NOMO-1 treated with dmso at 0.1 percent for 144 hours (cell line): ENCODE results near the gene SERHL2.
A peak's percentile ranks its signal among the peaks of the same experiment; 100 is the strongest.
"Not testable (repeated sequence)": the region's sequence is repeated elsewhere in the genome, so short reads cannot be mapped to it uniquely, and the experiment has no call there.

ENCODE experiments used
- DNase-seq: peaks from one replicate; lab custom pipeline; 2025; ENCODE audit not compliant: unreplicated experiment; lab: John Stamatoyannopoulos, UW

Gene SERHL2

GRCh38 chr22:42535082-42535731 lies 18.5 kb upstream of the SERHL2 start:
- not testable (repeated sequence) for DNase-seq

DNA sequence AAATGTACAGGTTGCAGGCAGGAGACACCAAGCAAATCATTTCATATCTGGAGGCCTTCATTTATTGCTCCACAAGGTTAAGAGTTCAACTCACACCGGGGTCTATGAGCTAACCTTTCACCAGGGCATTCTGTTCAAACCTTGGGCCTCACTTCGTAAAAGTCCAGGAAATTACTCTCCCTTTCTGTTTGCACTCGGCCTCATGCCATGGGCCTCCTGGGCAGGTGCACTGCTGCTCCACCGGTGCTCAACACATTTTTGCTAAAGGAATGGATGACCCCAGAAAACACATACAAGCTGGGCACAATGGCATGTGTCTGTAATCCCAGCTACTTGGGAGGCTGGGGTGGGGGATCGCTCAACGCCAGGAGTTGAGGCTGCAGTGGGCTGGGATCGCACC lies 17.6 kb upstream of the SERHL2 start:
- DNase-seq = no peak

DNA sequence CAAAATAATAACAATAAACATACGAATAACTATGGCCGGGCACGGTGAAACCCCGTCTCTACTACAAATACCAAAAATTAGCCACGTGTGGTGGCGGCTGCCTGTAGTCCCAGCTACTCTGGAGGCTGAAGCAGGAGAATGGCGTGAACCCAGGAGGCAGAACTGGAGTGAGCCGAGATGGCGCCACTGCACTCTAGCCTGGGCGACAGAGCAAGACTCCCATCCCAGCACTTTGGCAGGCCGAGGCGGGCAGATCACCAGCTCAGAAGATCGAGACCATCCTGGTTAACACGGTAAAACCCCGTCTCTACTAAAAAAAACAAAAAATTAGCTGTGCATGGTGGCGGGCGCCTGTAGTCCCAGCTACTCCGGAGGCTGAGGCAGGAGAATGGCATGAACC lies 17.1 kb upstream of the SERHL2 start:
- DNase-seq = not testable (repeated sequence)

DNA sequence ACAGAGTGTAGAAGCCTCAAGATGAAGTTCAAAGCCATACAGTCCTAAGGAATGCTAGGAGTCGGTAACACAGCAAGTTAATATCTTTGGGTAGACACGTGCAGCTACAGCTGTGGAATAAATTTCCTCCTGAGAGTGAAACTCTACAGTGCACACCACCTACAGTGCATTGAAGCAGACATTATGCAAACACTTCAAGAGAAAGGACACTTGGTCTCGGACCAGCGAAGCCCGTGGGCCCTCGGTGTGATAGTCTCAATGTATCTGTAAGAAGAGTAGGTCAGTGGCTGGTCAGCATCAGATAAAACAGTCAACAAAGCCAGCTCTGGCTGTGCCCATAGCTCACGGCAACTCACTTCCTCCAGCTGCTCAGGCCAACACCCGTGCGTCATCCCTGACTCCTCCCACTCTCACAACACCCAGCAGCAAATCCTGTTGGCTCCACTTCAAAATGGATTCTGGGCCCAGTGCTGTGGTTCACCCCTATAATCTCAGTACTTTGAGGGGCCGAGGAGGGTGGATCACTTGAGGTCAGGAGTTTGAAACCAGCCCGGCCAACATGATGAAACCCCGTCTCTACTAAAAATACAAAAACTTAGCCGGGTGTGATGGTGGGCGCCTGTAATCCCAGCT lies 16.4 kb upstream of the SERHL2 start:
- not testable (repeated sequence) for DNase-seq

- DNase-seq = not testable (repeated sequence)
Observed at GRCh38 chr22:42539236-42539771, 14.5 kb upstream of the SERHL2 start.

- DNase-seq = no peak
Observed at GRCh38 chr22:42544686-42545085, 9.1 kb upstream of the SERHL2 start.

GRCh38 chr22:42547562-42547961 lies 6.2 kb upstream of the SERHL2 start:
- no peak for DNase-seq

GRCh38 chr22:42548126-42548525 lies 5.6 kb upstream of the SERHL2 start:
- not testable (repeated sequence) for DNase-seq

- DNase-seq = no peak
Observed at GRCh38 chr22:42548597-42549330, 5.0 kb upstream of the SERHL2 start.

DNA sequence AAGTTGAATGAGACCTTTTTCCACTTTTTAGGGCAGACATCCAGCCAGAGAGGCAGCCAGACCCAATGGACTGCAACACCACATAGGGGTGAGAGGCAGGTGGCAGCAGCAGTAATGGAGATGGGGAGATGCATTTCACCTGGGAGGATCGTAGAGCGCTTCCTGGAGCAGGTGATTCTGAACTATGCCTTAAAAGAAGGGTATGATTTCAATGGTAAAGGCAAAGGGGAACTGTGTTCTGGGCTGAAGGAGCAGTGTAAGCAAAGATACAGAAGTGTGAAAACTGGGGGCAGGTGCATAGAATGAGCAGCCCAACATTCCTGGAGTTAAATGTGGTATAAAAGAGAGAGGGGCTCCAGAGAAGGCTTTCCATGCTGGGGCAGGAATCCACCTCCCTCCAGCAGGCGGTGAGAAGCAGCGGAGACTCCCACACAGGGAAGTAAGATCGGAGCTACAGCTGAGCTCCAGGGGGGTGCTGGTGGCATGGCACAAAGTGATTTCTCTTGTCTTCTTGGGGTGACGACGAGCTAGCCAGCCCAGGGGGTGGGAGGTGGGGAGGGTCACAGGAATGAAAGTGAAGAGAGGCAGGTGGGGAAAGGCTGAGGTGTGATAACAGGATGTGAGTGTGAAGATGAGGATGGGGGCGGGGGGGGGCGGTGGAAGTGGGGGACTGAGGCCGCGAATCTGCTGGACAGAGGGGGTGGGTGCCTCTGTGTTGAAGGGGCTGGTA lies 4.3 kb upstream of the SERHL2 start:
- no peak for DNase-seq

GRCh38 chr22:42552294-42552647 lies 1.5 kb upstream of the SERHL2 start:
- not testable (repeated sequence) for DNase-seq

- no peak for DNase-seq
Observed at GRCh38 chr22:42560381-42560780, 6.6 kb downstream of the SERHL2 start.

DNA sequence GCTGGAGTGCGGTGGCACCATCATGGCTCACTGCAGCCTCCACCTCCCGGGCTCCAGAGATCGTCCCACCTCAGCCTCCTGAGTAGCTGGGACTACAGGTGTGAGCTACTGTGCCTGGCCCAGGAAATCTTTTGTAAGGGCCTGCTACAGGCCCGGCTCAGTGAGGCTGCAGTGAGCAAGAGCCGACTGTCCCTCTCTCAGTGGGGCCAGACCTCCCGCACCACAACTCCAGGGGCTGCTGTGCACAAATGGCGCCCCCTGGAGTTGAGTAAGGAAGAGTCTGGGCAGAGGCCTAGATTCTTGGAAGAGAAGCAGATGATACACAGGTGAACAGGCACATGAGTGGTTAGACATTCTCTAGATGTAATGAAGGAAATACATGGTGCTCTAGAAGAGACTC lies 7.0 kb downstream of the SERHL2 start:
- no peak for DNase-seq

DNA sequence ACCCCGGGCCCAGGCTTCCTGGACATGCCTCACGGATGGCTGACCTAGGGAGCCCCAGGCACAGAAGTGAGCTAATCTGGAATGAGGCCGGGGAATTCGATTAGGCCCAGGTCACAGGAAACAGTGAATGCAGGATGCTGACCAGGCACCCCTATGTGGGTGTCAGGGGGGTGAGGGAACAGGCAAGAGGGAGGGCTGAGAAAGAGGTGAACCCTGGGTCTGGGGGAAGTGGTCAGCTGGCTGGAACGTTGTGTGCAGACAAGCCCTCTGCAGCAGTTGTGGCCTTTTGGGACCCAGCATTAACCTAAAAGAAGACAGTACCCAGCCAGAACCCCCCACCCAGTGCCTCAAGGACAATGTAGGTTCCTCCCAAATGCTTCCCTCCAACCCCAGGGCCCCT lies 8.1 kb downstream of the SERHL2 start:
- no peak for DNase-seq

- DNase-seq = peak; percentile 73
Observed at GRCh38 chr22:42562279-42562678, 8.5 kb downstream of the SERHL2 start.

GRCh38 chr22:42562684-42563083 lies 8.9 kb downstream of the SERHL2 start:
- DNase-seq = no peak

- not testable (repeated sequence) for DNase-seq
Observed at GRCh38 chr22:42563943-42564342, 10.2 kb downstream of the SERHL2 start.

GRCh38 chr22:42564699-42565098 lies 10.9 kb downstream of the SERHL2 start:
- no peak for DNase-seq

DNA sequence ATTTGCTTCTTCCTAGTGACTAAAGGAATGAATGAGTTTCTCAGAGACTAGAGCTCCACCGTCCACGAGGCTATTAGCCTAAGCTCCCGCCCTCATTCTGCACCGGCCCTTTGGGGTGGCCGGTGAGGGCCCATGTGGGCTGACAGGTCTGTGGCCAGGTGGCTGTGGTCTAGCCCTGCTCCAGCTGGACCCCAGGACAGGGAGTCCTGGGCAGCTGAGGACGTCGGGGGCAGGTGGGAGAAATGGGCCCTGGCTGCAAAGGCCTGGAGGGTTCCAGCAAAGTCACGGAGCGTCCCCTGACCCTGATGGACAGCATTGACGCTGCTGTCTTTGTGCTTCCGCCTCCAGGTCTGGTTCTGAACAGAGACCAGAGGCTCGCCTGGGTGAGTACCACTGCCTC lies 12.2 kb downstream of the SERHL2 start:
- no peak for DNase-seq

DNA sequence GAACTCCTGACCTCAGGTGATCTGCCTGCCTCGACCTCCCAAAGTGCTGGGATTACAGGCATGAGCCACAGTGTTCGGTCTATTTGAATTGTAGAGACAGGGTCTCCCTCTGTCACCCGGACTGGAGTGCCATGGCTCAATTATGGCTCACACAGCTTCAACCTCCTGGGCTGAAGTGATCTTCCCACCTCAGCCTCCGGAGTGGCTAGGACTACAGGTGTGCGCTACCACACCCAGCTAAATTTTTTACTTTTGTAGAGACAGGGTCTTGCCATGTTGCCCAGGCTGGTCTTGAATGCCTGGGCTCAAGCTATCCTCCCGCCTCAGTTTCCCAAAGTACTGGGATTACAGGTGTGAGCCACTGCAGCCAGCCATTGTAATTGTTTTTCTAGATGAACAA lies 14.2 kb downstream of the SERHL2 start:
- not testable (repeated sequence) for DNase-seq

GRCh38 chr22:42570580-42570979 lies 16.8 kb downstream of the SERHL2 start:
- not testable (repeated sequence) for DNase-seq
